ENCODE data around the gene ALAD. TPM values are rescaled to one million over a fixed set of nuclear protein-coding genes. Genes with fewer than 3 reads are reported as not detected.

Gene ALAD
- total and polyA plus RNA-seq, 7 donors, result 14.8 to 50.2 (median 31.0) TPM

DNA sequence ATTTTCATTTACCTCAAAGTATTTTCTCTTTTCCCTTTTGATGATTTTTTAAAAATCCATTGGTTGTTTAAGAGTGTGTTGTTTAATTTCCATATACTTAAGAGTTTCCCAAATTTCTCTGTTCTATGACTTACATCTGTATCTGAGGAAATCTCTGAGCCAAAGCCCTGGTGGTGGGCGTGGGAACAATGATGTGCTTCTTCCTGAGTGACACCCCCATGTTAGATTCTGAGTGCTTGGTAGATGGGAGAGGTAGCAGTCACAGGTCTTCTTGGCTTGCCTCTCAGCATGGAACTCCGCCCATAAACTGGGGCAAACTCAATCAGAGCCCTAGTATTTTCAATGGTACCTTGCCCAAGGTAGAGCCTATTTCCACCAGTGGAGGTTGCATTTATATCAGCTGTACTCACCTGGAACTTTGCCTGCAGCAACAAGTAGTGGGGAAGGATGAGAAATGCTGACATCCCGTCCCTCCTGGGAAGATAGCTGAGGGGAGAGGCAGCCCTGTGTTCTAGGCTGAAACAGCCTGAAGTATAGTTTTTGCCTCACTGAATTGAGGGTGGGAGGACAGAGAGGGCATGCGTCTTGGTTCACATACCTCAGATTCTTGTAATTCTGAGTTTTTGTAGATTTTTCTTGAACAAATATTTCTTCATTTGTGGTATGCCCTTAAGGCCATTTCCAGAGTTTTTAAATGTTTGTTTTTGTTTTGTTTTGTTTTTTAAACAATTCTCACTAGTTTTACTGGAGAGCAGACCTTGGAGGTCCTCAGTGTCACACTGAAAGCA, 35.8 kb upstream of the ALAD start:
- DNase-seq, result no peak
- Histone ChIP-seq H3K36me3 (no peaks in the 10 kb centered on the region), H3K4me3 (no peak overlapping the region), H3K9me3 (no peaks in the 10 kb centered on the region), H3K4me1 (no peaks in the 10 kb centered on the region), H3K27me3 (no peaks in the 10 kb centered on the region), H3K27ac (no peak overlapping the region)
- TF ChIP-seq EP300 (IDR thresholded peaks at IDR 0.05) (no peak), POLR2A (IDR thresholded peaks at IDR 0.05) (no peak), POLR2AphosphoS5 (IDR thresholded peaks at IDR 0.05) (no peak), CTCF (IDR thresholded peaks at IDR 0.05) (no peak)
- intact Hi-C loops (cut with DNase I), result no loop called here
- WGBS, 2 donors, result 81 to 88% methylated on average over 4 of the region's 4 CpGs

DNA sequence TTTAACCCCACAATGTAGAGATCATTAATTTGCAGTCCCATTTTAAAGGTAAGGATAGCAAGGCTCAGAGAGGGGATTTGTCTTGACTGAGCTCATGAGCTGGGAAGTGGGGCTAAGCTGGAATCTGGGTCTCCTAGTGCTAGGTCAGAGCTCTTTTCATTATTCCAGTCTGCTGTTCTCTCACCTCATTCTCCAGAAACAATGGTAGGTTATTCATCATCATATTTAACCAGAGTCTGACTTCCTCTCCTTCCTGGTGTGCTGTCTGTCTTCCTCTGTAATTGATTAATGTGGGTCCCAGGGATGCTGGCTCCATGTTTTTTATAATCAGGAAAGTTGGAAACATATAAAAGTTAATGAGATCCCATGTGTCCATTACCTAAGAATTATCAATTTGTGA, 30.1 kb upstream of the ALAD start:
- Histone ChIP-seq H3K4me3 (no peak overlapping the region), H3K27ac (no peak overlapping the region), H3K36me3 (no peaks in the 10 kb centered on the region), H3K4me1 (no peaks in the 10 kb centered on the region), H3K27me3 (no peaks in the 10 kb centered on the region), H3K9me3 (no peaks in the 10 kb centered on the region)
- TF ChIP-seq POLR2A (IDR thresholded peaks at IDR 0.05) (no peak), POLR2AphosphoS5 (IDR thresholded peaks at IDR 0.05) (no peak), EP300 (IDR thresholded peaks at IDR 0.05) (no peak), CTCF (IDR thresholded peaks at IDR 0.05) (no peak)
- no peak for DNase-seq
- intact Hi-C loops (cut with DNase I), result no loop called here

GRCh38 chr9:113428062-113428615, 27.1 kb upstream of the ALAD start:
- intact Hi-C loops (cut with DNase I), result no loop called here
- Histone ChIP-seq H3K27ac (no peak overlapping the region), H3K4me1 (no peaks in the 10 kb centered on the region), H3K9me3 (no peaks in the 10 kb centered on the region), H3K4me3 (no peak overlapping the region), H3K27me3 (no peaks in the 10 kb centered on the region), H3K36me3 (no peaks in the 10 kb centered on the region)
- TF ChIP-seq POLR2AphosphoS5 (IDR thresholded peaks at IDR 0.05) (no peak), POLR2A (IDR thresholded peaks at IDR 0.05) (no peak), CTCF (IDR thresholded peaks at IDR 0.05) (no peak), EP300 (IDR thresholded peaks at IDR 0.05) (no peak)
- WGBS, 2 donors, result 86 to 95% methylated on average over 1 of the region's 1 CpG
- DNase-seq, result no peak

- H3K4me1 ChIP-seq, result no peaks in the 10 kb centered on the region
- no peak for DNase-seq
- no peak overlapping the region for H3K4me3 ChIP-seq
- H3K36me3 ChIP-seq, result no peaks in the 10 kb centered on the region
- 89 to 95% methylated on average over 2 of the region's 2 CpGs for whole genome bisulfite sequencing, 2 donors
- TF ChIP-seq EP300 (IDR thresholded peaks at IDR 0.05), result no peak
- TF ChIP-seq POLR2AphosphoS5 (IDR thresholded peaks at IDR 0.05), result no peak
- no peak for TF ChIP-seq POLR2A (IDR thresholded peaks at IDR 0.05)
- no peak for TF ChIP-seq CTCF (IDR thresholded peaks at IDR 0.05)
- no peaks in the 10 kb centered on the region for H3K9me3 ChIP-seq
- H3K27me3 ChIP-seq, result no peaks in the 10 kb centered on the region
- intact Hi-C loops (cut with DNase I), result no loop called here
- no peak overlapping the region for H3K27ac ChIP-seq
These were observed 26.5 kb upstream of the ALAD start for GRCh38 chr9:113427629-113428028.

All from sigmoid colon (tissue), 7 donors.